Osteoblast (primary cell): Measurements from ENCODE around the gene PTGR2. TPM values are rescaled to one million over a fixed set of nuclear protein-coding genes. Genes with fewer than 3 reads are reported as not detected.

Experiments
- DNase-seq: peaks from one replicate; pipeline ENCODE4 v3.0.0; 2011; ENCODE audit warnings: low spot score, mixed read lengths; ENCODE audit not compliant: insufficient read length; ENCODE audit errors: missing footprints
- H2AFZ ChIP-seq: 2 replicates; pipeline ENCODE4 v1.6.0; 2011; ENCODE audit warnings: mild to moderate bottlenecking, low read length
- H3K27ac ChIP-seq: 2 replicates; pipeline ENCODE4 v1.5.1; 2011; ENCODE audit warnings: mild to moderate bottlenecking, low read depth, low read length, moderate library complexity
- H3K27me3 ChIP-seq: 2 replicates; pipeline ENCODE4 v1.6.0; 2012; ENCODE audit warnings: mild to moderate bottlenecking, control low read depth, inconsistent platforms, low read length, moderate library complexity; ENCODE audit not compliant: insufficient read depth
- H3K36me3 ChIP-seq: 2 replicates; pipeline ENCODE4 v1.5.1; 2011; ENCODE audit warnings: mild to moderate bottlenecking, low read length, control low read depth, moderate library complexity; ENCODE audit not compliant: insufficient read depth
- H3K4me1 ChIP-seq: 2 replicates; pipeline ENCODE4 v1.5.1; 2011; ENCODE audit warnings: mild to moderate bottlenecking, low read length, control low read depth, moderate library complexity; ENCODE audit not compliant: insufficient read depth
- H3K4me2 ChIP-seq: 2 replicates; pipeline ENCODE4 v1.6.0; 2011; ENCODE audit warnings: mild to moderate bottlenecking, low read length; ENCODE audit not compliant: insufficient read depth
- H3K4me3 ChIP-seq: fragments of 200-600 bp; sonication (generic); 3 replicates; pipeline ENCODE4 v1.5.1; 2012; ENCODE audit warnings: mild to moderate bottlenecking, low read length, inconsistent platforms; ENCODE audit not compliant: insufficient read depth
- H3K79me2 ChIP-seq: 2 replicates; pipeline ENCODE4 v1.6.0; 2012; ENCODE audit warnings: mild to moderate bottlenecking, low read length, control low read depth, inconsistent platforms; ENCODE audit not compliant: insufficient read depth
- H3K9me3 ChIP-seq: 2 replicates; pipeline ENCODE4 v1.5.1; 2011; ENCODE audit warnings: low read depth, low read length, control low read depth
- H4K20me1 ChIP-seq: 2 replicates; pipeline ENCODE4 v1.6.0; 2012; ENCODE audit warnings: mild to moderate bottlenecking, low read length, control low read depth; ENCODE audit not compliant: insufficient read depth
- CTCF ChIP-seq: IDR thresholded peaks from 2 replicates; pipeline ENCODE4 v1.5.1; 2011; ENCODE audit warnings: mild to moderate bottlenecking, low read depth, low read length, moderate library complexity; ENCODE audit errors: extremely low read depth
- total RNA-seq: library from RNA; depleted of rRNA; stranded (reverse); fragments of >200 nt; gene quantifications from 2 replicates; pipeline ENCODE4 v1.2.3, GENCODE V29; 2012

PTGR2 gene
- total RNA-seq, 1 donor: 7.2 TPM

GRCh38 chr14:73884438-73885190 is 33.0 kb downstream of the PTGR2 start:
- peaks cover 20% of the 10 kb centered on the region for H4K20me1 ChIP-seq
- H3K27me3 ChIP-seq: no peaks in the 10 kb centered on the region
- no peak overlapping the region for H3K4me3 ChIP-seq
- H3K36me3 ChIP-seq: no peaks in the 10 kb centered on the region
- H3K79me2 ChIP-seq: peaks cover 44% of the 10 kb centered on the region
- H3K9me3 ChIP-seq: no peaks in the 10 kb centered on the region
- no peak for DNase-seq
- no peak for TF ChIP-seq CTCF
- H3K4me2 ChIP-seq: no peak overlapping the region
- H3K27ac ChIP-seq: peak overlapping the region; percentile 19
- no peak overlapping the region for H2AFZ ChIP-seq
- H3K4me1 ChIP-seq: peaks cover 24% of the 10 kb centered on the region

- peaks cover 24% of the 10 kb centered on the region for H3K4me1 ChIP-seq
- no peak for TF ChIP-seq CTCF
- DNase-seq: peak; percentile 96
- H3K4me3 ChIP-seq: peak within 1 kb of the TSS; percentile 85
- H4K20me1 ChIP-seq: peaks cover 25% of the 10 kb centered on the region
- peak within 1 kb of the TSS; percentile 100 for H3K27ac ChIP-seq
- H3K4me2 ChIP-seq: peak within 1 kb of the TSS; percentile 95
- H3K27me3 ChIP-seq: no peaks in the 10 kb centered on the region
- peak within 1 kb of the TSS; percentile 88 for H2AFZ ChIP-seq
- peaks cover under 1% of the 10 kb centered on the region for H3K36me3 ChIP-seq
- peaks cover 64% of the 10 kb centered on the region for H3K79me2 ChIP-seq
- H3K9me3 ChIP-seq: no peaks in the 10 kb centered on the region
Observed at GRCh38 chr14:73886449-73887317, 35.1 kb downstream of the PTGR2 start, which contains the start of gene ZNF410. ZNF410 (plus strand) TSS chr14:73886859; CDS start chr14:73892176, 5,317 bp downstream.

GRCh38 chr14:73887318-73887616 is 35.6 kb downstream of the PTGR2 start:
- peak overlapping the region; percentile 75 for H2AFZ ChIP-seq
- DNase-seq: no peak

More at GRCh38 chr14:73887318-73887616, 35.6 kb downstream of the PTGR2 start:
- H3K9me3 ChIP-seq: no peaks in the 10 kb centered on the region
- H3K79me2 ChIP-seq: peaks cover 69% of the 10 kb centered on the region
- H3K4me1 ChIP-seq: peaks cover 24% of the 10 kb centered on the region
- H4K20me1 ChIP-seq: peaks cover 29% of the 10 kb centered on the region
- H3K4me3 ChIP-seq: peak overlapping the region; percentile 85
- peaks cover 5% of the 10 kb centered on the region for H3K36me3 ChIP-seq
- H3K27ac ChIP-seq: peak overlapping the region; percentile 100
- no peak for TF ChIP-seq CTCF
- H3K27me3 ChIP-seq: no peaks in the 10 kb centered on the region
- peak overlapping the region; percentile 95 for H3K4me2 ChIP-seq
